OCI-LY3 (cell line): Measurements from ENCODE around the gene GFPT1.

ENCODE experiments used
- CTCF ChIP-seq: fragments of 200-600, 300-600 bp; sonication (generic); IDR thresholded peaks from 2 replicates; pipeline ENCODE4 v1.5.1; 2014; ENCODE audit warnings: antibody characterized with exemption, low read length, low read depth
- EZH2phosphoT487 ChIP-seq: fragments of 200-600 bp; shearing (Covaris generic); IDR thresholded peaks from 2 replicates; pipeline ENCODE4 v1.6.1; 2018; ENCODE audit warnings: antibody characterized with exemption, mixed run types, low read depth

- TF ChIP-seq CTCF, result no peak
- TF ChIP-seq EZH2phosphoT487, result no peak
These were observed 24.1 kb upstream of the GFPT1 start for GRCh38 chr2:69411120-69411519.
